H1 (cell line): ENCODE results near the gene NNMT. TPM values are rescaled to one million over a fixed set of nuclear protein-coding genes. Genes with fewer than 3 reads are reported as not detected.

Source experiments
- CTCF ChIA-PET: fragments of 300-600 bp; sonication (Branson Sonifier 250); formaldehyde crosslinking; loops from one replicate; lab custom pipeline; 2021; ENCODE audit not compliant: partially characterized antibody; lab: Charles Lee
- POLR2A ChIA-PET: fragments of 300-600 bp; sonication (Branson Sonifier 250); formaldehyde crosslinking; loops from one replicate; lab custom pipeline; 2021; ENCODE audit warnings: inconsistent platforms; ENCODE audit not compliant: partially characterized antibody; lab: Charles Lee
- DNase-seq, 2 experiments: peaks; one replicate each; pipeline versions ENCODE4 v3.0.0 to v3.0.0-alpha.2; 2010 to 2022; ENCODE audit warnings: low spot score in 2 of 2, low read depth in 1 of 2, mixed read lengths in 1 of 2
- FAIRE-seq: peaks from 2 replicates; lab custom pipeline; 2011; peaks lifted over from hg19 to GRCh38; lab: Jason Lieb, UNC
- H2AFZ ChIP-seq: 2 replicates; pipeline ENCODE4 v1.8.1; 2012; ENCODE audit warnings: low read length, inconsistent platforms
- H2AK5ac ChIP-seq: 2 replicates; pipeline ENCODE4 v1.6.1; 2013; ENCODE audit warnings: low read depth, low read length
- H2BK120ac ChIP-seq: replicated peaks from 2 replicates; pipeline ENCODE3; 2013; ENCODE audit warnings: low read depth, low read length, inconsistent platforms
- H2BK12ac ChIP-seq: 2 replicates; pipeline ENCODE4 v1.6.1; 2013; ENCODE audit warnings: low read depth, low read length
- H2BK15ac ChIP-seq: 2 replicates; pipeline ENCODE4 v1.6.1; 2013; ENCODE audit warnings: low read length
- H2BK20ac ChIP-seq: 2 replicates; pipeline ENCODE4 v1.6.1; 2013; ENCODE audit warnings: low read length
- H2BK5ac ChIP-seq: 2 replicates; pipeline ENCODE4 v1.6.1; 2013; ENCODE audit warnings: low read depth, low read length
- H3K14ac ChIP-seq: 2 replicates; pipeline ENCODE4 v1.6.1; 2013; ENCODE audit warnings: inconsistent platforms; ENCODE audit not compliant: insufficient read length
- H3K18ac ChIP-seq: 2 replicates; pipeline ENCODE4 v1.6.1; 2013; ENCODE audit warnings: low read length; ENCODE audit errors: extremely low read depth
- H3K23ac ChIP-seq: 2 replicates; pipeline ENCODE4 v1.6.1; 2013; ENCODE audit warnings: inconsistent platforms; ENCODE audit not compliant: insufficient read length
- H3K23me2 ChIP-seq: 2 replicates; pipeline ENCODE4 v1.6.1; 2013; ENCODE audit warnings: low read depth, low read length
- H3K27ac ChIP-seq: 2 replicates; pipeline ENCODE4 v1.6.1; 2011; ENCODE audit warnings: low read depth, low read length, inconsistent platforms
- H3K27me3 ChIP-seq, 4 experiments: replicated peaks in 1 of 4; 1 replicate in 1 of 4; 2 replicates in 3 of 4; pipeline versions ENCODE4 v1.6.1 to v1.8.1; 2011 to 2013; ENCODE audit warnings: low read length in 3 of 4, mild to moderate bottlenecking in 3 of 4, inconsistent platforms in 2 of 4, mixed read lengths in 2 of 4, moderate library complexity in 1 of 4; ENCODE audit not compliant: control insufficient read depth in 3 of 4, insufficient read depth in 3 of 4; ENCODE audit errors: extremely low read depth in 1 of 4
- H3K36me3 ChIP-seq, 4 experiments: 2 replicates each; pipeline versions ENCODE4 v1.6.1 to v1.8.1; 2011 to 2013; ENCODE audit warnings: mild to moderate bottlenecking in 4 of 4, low read length in 3 of 4, moderate library complexity in 2 of 4, control low read depth in 1 of 4, inconsistent platforms in 1 of 4; ENCODE audit not compliant: insufficient read depth in 4 of 4, control insufficient read depth in 2 of 4
- H3K4ac ChIP-seq: replicated peaks from 2 replicates; pipeline ENCODE3; 2013; ENCODE audit warnings: low read length, low read depth, mixed read lengths, inconsistent platforms; ENCODE audit not compliant: insufficient read length
- H3K4me1 ChIP-seq, 4 experiments: replicated peaks in 1 of 4; 1 replicate in 1 of 4; 2 replicates in 3 of 4; pipeline versions ENCODE4 v1.6.1 to v1.8.1; 2011 to 2013; ENCODE audit warnings: low read length in 3 of 4, inconsistent platforms in 2 of 4, mixed read lengths in 1 of 4; ENCODE audit not compliant: insufficient read depth in 4 of 4, control insufficient read depth in 3 of 4
- H3K4me2 ChIP-seq, 2 experiments: 2 replicates each; pipeline versions ENCODE4 v1.6.1 to v1.8.1; 2011 to 2013; ENCODE audit warnings: low read depth in 2 of 2, low read length in 2 of 2, control low read depth in 1 of 2, inconsistent platforms in 1 of 2, mild to moderate bottlenecking in 1 of 2; ENCODE audit not compliant: insufficient read depth in 1 of 2
- H3K4me3 ChIP-seq, 4 experiments: fragments of 200-600, 300-600 bp in 1 of 4; sonication (generic), shearing (Covaris generic), sonication (Bioruptor Twin) in 1 of 4; 2 replicates each; pipeline versions ENCODE4 v1.5.1 to v1.8.1; 2011 to 2016; ENCODE audit warnings: low read length in 4 of 4, low read depth in 3 of 4, control low read depth in 2 of 4, inconsistent platforms in 2 of 4, mild to moderate bottlenecking in 2 of 4, mixed read lengths in 1 of 4, moderate library complexity in 1 of 4; ENCODE audit not compliant: insufficient read depth in 2 of 4; ENCODE audit errors: extremely low read depth in 1 of 4
- H3K56ac ChIP-seq: replicated peaks from 2 replicates; pipeline ENCODE3; 2013; ENCODE audit warnings: low read depth, mild to moderate bottlenecking, mixed read lengths, low read length, inconsistent platforms; ENCODE audit not compliant: insufficient read length
- H3K79me1 ChIP-seq: 2 replicates; pipeline ENCODE4 v1.6.1; 2013; ENCODE audit warnings: low read depth, low read length, control low read depth
- H3K79me2 ChIP-seq, 2 experiments: 2 replicates each; pipeline versions ENCODE4 v1.6.1 to v1.8.1; 2012 to 2013; ENCODE audit warnings: low read length in 2 of 2, mild to moderate bottlenecking in 2 of 2, inconsistent platforms in 1 of 2; ENCODE audit not compliant: insufficient read depth in 2 of 2, control insufficient read depth in 1 of 2
- H3K9ac ChIP-seq, 4 experiments: replicated peaks in 1 of 4; 1 replicate in 1 of 4; 2 replicates in 3 of 4; pipeline versions ENCODE4 v1.6.1 to v1.8.1; 2011 to 2013; ENCODE audit warnings: low read depth in 3 of 4, low read length in 3 of 4, control low read depth in 2 of 4, mild to moderate bottlenecking in 2 of 4, moderate library complexity in 2 of 4, inconsistent platforms in 1 of 4; ENCODE audit errors: extremely low read depth in 1 of 4
- H3K9me3 ChIP-seq, 2 experiments: 2 replicates each; pipeline versions ENCODE4 v1.6.1 to v1.8.1; 2012 to 2013; ENCODE audit warnings: mild to moderate bottlenecking in 2 of 2, moderate library complexity in 2 of 2, control low read depth in 1 of 2, inconsistent platforms in 1 of 2, low read depth in 1 of 2, low read length in 1 of 2, mixed read lengths in 1 of 2; ENCODE audit not compliant: insufficient read depth in 2 of 2
- H4K20me1 ChIP-seq, 2 experiments: replicated peaks in 1 of 2; 2 replicates each; pipeline versions ENCODE3 to v1.8.1; 2011 to 2013; ENCODE audit warnings: inconsistent platforms in 2 of 2, low read length in 2 of 2, mild to moderate bottlenecking in 1 of 2; ENCODE audit not compliant: insufficient read depth in 2 of 2, control insufficient read depth in 1 of 2
- H4K5ac ChIP-seq: 2 replicates; pipeline ENCODE4 v1.6.1; 2013; ENCODE audit warnings: low read length, low read depth, mixed read lengths, inconsistent platforms; ENCODE audit not compliant: insufficient read length
- H4K8ac ChIP-seq: 2 replicates; pipeline ENCODE4 v1.8.0; 2013; ENCODE audit warnings: mild to moderate bottlenecking, moderate library complexity, low read length, inconsistent platforms; ENCODE audit not compliant: insufficient read depth; ENCODE audit errors: extremely low read depth
- H4K91ac ChIP-seq: replicated peaks from 2 replicates; pipeline ENCODE3; 2013; ENCODE audit warnings: low read length, mixed read lengths, inconsistent platforms; ENCODE audit not compliant: insufficient read length
- BACH1 ChIP-seq: IDR thresholded peaks from 2 replicates; pipeline ENCODE4 v1.6.1; 2012; ENCODE audit warnings: low read length, improper control_type of control experiment
- BCL11A ChIP-seq, 2 experiments: IDR thresholded peaks; one replicate each; pipeline ENCODE4 v1.6.1; 2011; ENCODE audit warnings: low read depth in 2 of 2, low read length in 2 of 2, mild to moderate bottlenecking in 2 of 2
- CBX5 ChIP-seq: fragments of 300-800, 300-1000 bp; sonication (generic); IDR thresholded peaks from 2 replicates; pipeline ENCODE4 v1.7.1; 2016; ENCODE audit warnings: antibody characterized with exemption, low read length, low read depth
- NANOG ChIP-seq: IDR thresholded peaks from 2 replicates; pipeline ENCODE4 v1.6.1; 2011; ENCODE audit warnings: low read length, low read depth, mild to moderate bottlenecking, inconsistent platforms; ENCODE audit not compliant: insufficient read depth, poor library complexity, severe bottlenecking
- RBBP5 ChIP-seq: IDR thresholded peaks from 2 replicates; pipeline ENCODE4 v1.7.1; 2012; ENCODE audit warnings: low read depth, mild to moderate bottlenecking, inconsistent platforms, low read length, moderate library complexity, borderline replicate concordance
- TBP ChIP-seq: IDR thresholded peaks from 2 replicates; pipeline ENCODE4 v1.6.1; 2011; ENCODE audit warnings: low read depth, low read length, improper control_type of control experiment
- WGBS, 2 experiments: shearing (Covaris generic) in 1 of 2; methylation state at CpG; one replicate each; pipeline versions ENCODE4 v1.1.6 to v1.1.7; 2013 to 2015; ENCODE audit warnings: low lambda C conversion rate in 2 of 2, mixed read lengths in 2 of 2, inconsistent platforms in 1 of 2, low coverage in 1 of 2, missing lambda C conversion rate in 1 of 2; ENCODE audit not compliant: insufficient replicate concordance in 2 of 2, insufficient coverage in 1 of 2, insufficient read length in 1 of 2; ENCODE audit errors: extremely low coverage in 1 of 2, missing lambda C conversion rate in 1 of 2; 5-methylcytosine and 5-hydroxymethylcytosine counted together
- polyA plus RNA-seq, 7 experiments: library from polyadenylated mRNA; depleted of rRNA in 3 of 7; stranded (reverse) in 5 of 7; unstranded in 2 of 7; fragments of >200 nt in 5 of 7; fragments of 200-250 nt in 2 of 7; gene quantifications; 1 replicate in 5 of 7; 2 replicates in 1 of 7; 4 replicates in 1 of 7; pipeline versions ENCODE4 v1.2.1 to v1.2.3, GENCODE V29; 2011 to 2013; ENCODE audit warnings: missing spikeins in 2 of 7, mixed read lengths in 2 of 7
- total RNA-seq: library from RNA; stranded (reverse); fragmentation: NEBNext Ultra II Directional; extraction: Animal tissue kit (Norgen Biotek cat#: 25700); gene quantifications from 2 replicates; pipeline ENCODE4 v1.2.1, GENCODE V29; 2021

NNMT gene
- total and polyA plus RNA-seq, 2 of the 8 experiments (the other 6 are each of a cell fraction or from before 2014, with no cell fraction given) = not detected

DNA sequence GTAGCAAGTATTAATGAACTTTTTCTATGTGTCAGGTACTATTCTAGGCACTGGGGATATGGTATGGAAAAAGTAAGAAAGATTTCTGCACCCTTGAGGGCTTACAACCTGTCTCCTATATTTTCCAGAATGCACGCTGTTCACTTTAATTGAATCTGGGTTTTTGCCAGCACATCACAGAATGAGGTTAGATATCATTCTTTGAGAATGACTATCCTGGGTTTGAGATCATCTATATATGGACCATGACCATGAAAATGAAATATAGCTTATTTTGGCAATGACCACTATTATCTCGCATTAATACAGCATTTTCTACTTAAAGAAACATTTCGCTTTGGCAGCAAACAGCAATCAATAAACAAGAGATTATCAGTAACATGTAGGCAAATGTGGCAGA lies 57.2 kb downstream of the NNMT start:
- Histone ChIP-seq H3K36me3 (no peaks in the 10 kb centered on the region), H4K8ac (no peak overlapping the region), H2AK5ac (no peak overlapping the region), H2BK120ac (no peak overlapping the region), H2BK20ac (no peak overlapping the region), H3K23ac (no peak overlapping the region), H3K23me2 (no peaks in the 10 kb centered on the region), H3K9me3 (no peaks in the 10 kb centered on the region; a peak in 1 of 4 replicates), H3K4me1 (peaks cover 0 to 2% (median 0%) of the 10 kb centered on the region in 4 experiments; a peak in 1 of 7 replicates), H2BK15ac (no peak overlapping the region), H3K14ac (no peak overlapping the region), H4K91ac (no peak overlapping the region), H4K5ac (no peak overlapping the region), H3K4me2 (no peak overlapping the region), H3K9ac (no peak overlapping the region), H3K4ac (no peak overlapping the region), H4K20me1 (no peaks in the 10 kb centered on the region), H3K27ac (no peak overlapping the region), H3K27me3 (no peaks in the 10 kb centered on the region), H3K79me1 (no peaks in the 10 kb centered on the region), H2AFZ (no peak overlapping the region), H3K56ac (no peak overlapping the region), H2BK12ac (no peak overlapping the region), H3K79me2 (no peaks in the 10 kb centered on the region), H3K4me3 (no peak overlapping the region), H3K18ac (no peak overlapping the region), H2BK5ac (no peak overlapping the region)
- ChIA-PET POLR2A (interaction anchor here (0.5 kb wide), 1 partner anchor 89 kb away, joined by 4 read pairs; no protein-coding TSS in a partner anchor), CTCF (no interaction called here)
- DNase-seq (no peak), FAIRE-seq (no peak)
- 93% methylated on average over 3 of the region's 3 CpGs; no CpG with 5 or more reads in 1 of the 2 experiments for WGBS, 2 experiments
- TF ChIP-seq BCL11A (IDR thresholded peaks at IDR 0.05; ENCODE audit: low read depth in 2 of 2, low read length in 2 of 2) = no peak
- TF ChIP-seq RBBP5 = no peak
- TF ChIP-seq NANOG = no peak
- no peak for TF ChIP-seq CBX5
- no peak for TF ChIP-seq BACH1
- TF ChIP-seq TBP = no peak
